ENCODE measurements around the gene OR52B6. TPM values are rescaled to one million over a fixed set of nuclear protein-coding genes. Genes with fewer than 3 reads are reported as not detected.

OR52B6 gene
- polyA plus RNA-seq, 3 donors, result not detected

Other genes starting within 250 kb of the OR52B6 start
- gene OR51B5, start 237.4 kb upstream of the OR52B6 start, polyA plus RNA-seq (ENCODE audit: insufficient read length in 3 of 3), result under 1 TPM; 0.32 to 0.59 (median 0.34) TPM
- gene OR51B6, start 229.4 kb upstream of the OR52B6 start, polyA plus RNA-seq (ENCODE audit: insufficient read length in 3 of 3), result not detected
- gene OR51M1, start 197.1 kb upstream of the OR52B6 start, polyA plus RNA-seq (ENCODE audit: insufficient read length in 3 of 3), result under 1 TPM in 2 of 3 donors, not detected in 1; 0.09 to 0.14 TPM
- under 1 TPM in 1 of 3 donors, not detected in 2; 0.16 TPM for gene OR51Q1, start 158.8 kb upstream of the OR52B6 start, polyA plus RNA-seq (ENCODE audit: insufficient read length in 3 of 3)
- not detected for gene OR51I1, start 139.4 kb upstream of the OR52B6 start, polyA plus RNA-seq (ENCODE audit: insufficient read length in 3 of 3)
- gene OR51I2, start 131.6 kb upstream of the OR52B6 start, polyA plus RNA-seq (ENCODE audit: insufficient read length in 3 of 3), result not detected
- gene OR52D1, start 92.2 kb upstream of the OR52B6 start, polyA plus RNA-seq (ENCODE audit: insufficient read length in 3 of 3), result not detected
- not detected for gene UBQLN3, start 70.9 kb upstream of the OR52B6 start, polyA plus RNA-seq (ENCODE audit: insufficient read length in 3 of 3)
- 1 to 10 TPM in 2 of 3 donors, under 1 TPM in 1; 0.51 to 1.2 (median 1.1) TPM for gene UBQLNL, start 64.2 kb upstream of the OR52B6 start, polyA plus RNA-seq (ENCODE audit: insufficient read length in 3 of 3)
- gene OR52H1, start 32.3 kb upstream of the OR52B6 start, polyA plus RNA-seq (ENCODE audit: insufficient read length in 3 of 3), result under 1 TPM in 1 of 3 donors, not detected in 2; 0.17 TPM
- 10 to 100 TPM; 20.0 to 38.2 (median 27.1) TPM for gene TRIM6, start 15.8 kb downstream of the OR52B6 start, polyA plus RNA-seq (ENCODE audit: insufficient read length in 3 of 3)
- 1 to 10 TPM; 6.7 to 9.0 (median 7.9) TPM for gene TRIM34, start 44.1 kb downstream of the OR52B6 start, polyA plus RNA-seq (ENCODE audit: insufficient read length in 3 of 3)
- gene TRIM5, start 104.2 kb downstream of the OR52B6 start, polyA plus RNA-seq (ENCODE audit: insufficient read length in 3 of 3), result 10 to 100 TPM; 34.1 to 51.7 (median 43.5) TPM
- gene TRIM22, start 108.9 kb downstream of the OR52B6 start, polyA plus RNA-seq (ENCODE audit: insufficient read length in 3 of 3), result 10 to 100 TPM in 1 of 3 donors, 1 to 10 TPM in 2; 5.3 to 10.8 (median 7.7) TPM
- not detected for gene OR56B1, start 155.6 kb downstream of the OR52B6 start, polyA plus RNA-seq (ENCODE audit: insufficient read length in 3 of 3)
- gene OR52N4, start 173.4 kb downstream of the OR52B6 start, polyA plus RNA-seq (ENCODE audit: insufficient read length in 3 of 3), result not detected
- gene OR52N5, start 202.5 kb downstream of the OR52B6 start, polyA plus RNA-seq (ENCODE audit: insufficient read length in 3 of 3), result not detected
- gene OR52N1, start 210.4 kb downstream of the OR52B6 start, polyA plus RNA-seq (ENCODE audit: insufficient read length in 3 of 3), result not detected
- gene OR52N2, start 228.0 kb downstream of the OR52B6 start, polyA plus RNA-seq (ENCODE audit: insufficient read length in 3 of 3), result not detected

Measured in renal pelvis (tissue), 3 donors.